Spleen (tissue), 7 donors: Measurements from ENCODE around the gene GREB1.

Source experiments
- CTCF ChIP-seq, 11 experiments: fragments of 200-600 bp in 7 of 11; fragments of 450-650 bp in 4 of 11; sonication (generic) in 4 of 11; IDR thresholded peaks in 8 of 11; conservative IDR thresholded peaks in 3 of 11; 1 replicate in 7 of 11; 2 replicates in 4 of 11; pipeline versions ENCODE4 v1.4.0 to v1.8.0; 2016 to 2021; ENCODE audit warnings: antibody characterized with exemption in 11 of 11, inconsistent platforms in 4 of 11, mild to moderate bottlenecking in 1 of 11
- POLR2A ChIP-seq, 3 donors: fragments of 450-650 bp; IDR thresholded peaks; one replicate each; pipeline ENCODE4 v1.5.1; 2017; ENCODE audit warnings: antibody characterized with exemption in 3 of 3, mild to moderate bottlenecking in 1 of 3
- donor health status: DM: no; HTN: no; CAD: no; lungs with moderate emphysema.
- donor health status: DM: no; HTN: no; CAD: no.
- donor health status: DM: no; HTN: no; CAD: no.

- no peak for TF ChIP-seq CTCF (IDR thresholded peaks at IDR 0.05 in 8 of 11, conservative IDR thresholded peaks at IDR 0.05 in 3 of 11)
- TF ChIP-seq POLR2A (IDR thresholded peaks at IDR 0.05), result no peak
Observed at GRCh38 chr2:11513319-11513718, 20.5 kb upstream of the GREB1 start.
